DND-41 (cell line): ENCODE data around the gene DDR1.

Experiments
- ATAC-seq: fragments of 200-7000 bp; cut with Tn5 transposase; 3 replicates; pipeline ENCODE4 v1.9.1; 2021; ENCODE audit warnings: low read depth; ENCODE audit not compliant: insufficient read depth
- DNase-seq: peaks from one replicate; pipeline ENCODE4 v3.0.0-alpha.2; 2020
- H2AFZ ChIP-seq: 2 replicates; pipeline ENCODE4 v1.6.0; 2012; ENCODE audit warnings: low read depth, low read length
- H3K27ac ChIP-seq: 2 replicates; pipeline ENCODE4 v1.5.1; 2012; ENCODE audit warnings: low read length, inconsistent platforms
- H3K27me3 ChIP-seq: fragments of 200-600 bp; sonication (generic); 2 replicates; pipeline ENCODE4 v1.6.0; 2012; ENCODE audit warnings: low read length, mild to moderate bottlenecking, inconsistent platforms; ENCODE audit not compliant: insufficient read depth, poor library complexity
- H3K36me3 ChIP-seq: 2 replicates; pipeline ENCODE4 v1.5.1; 2012; ENCODE audit warnings: low read length, inconsistent platforms; ENCODE audit not compliant: insufficient read depth
- H3K4me1 ChIP-seq: 2 replicates; pipeline ENCODE4 v1.5.1; 2012; ENCODE audit warnings: mild to moderate bottlenecking, low read length; ENCODE audit not compliant: insufficient read depth
- H3K4me2 ChIP-seq: 2 replicates; pipeline ENCODE4 v1.6.0; 2012; ENCODE audit warnings: mild to moderate bottlenecking, moderate library complexity, low read length, inconsistent platforms; ENCODE audit not compliant: insufficient read depth
- H3K4me3 ChIP-seq, 2 experiments: fragments of 200-600 bp in 1 of 2; shearing (Covaris generic) in 1 of 2; 2 replicates each; pipeline ENCODE4 v1.5.1; 2012 to 2016; ENCODE audit warnings: inconsistent platforms in 2 of 2, low read length in 2 of 2, mild to moderate bottlenecking in 2 of 2, low read depth in 1 of 2, moderate library complexity in 1 of 2
- H3K79me2 ChIP-seq: 2 replicates; pipeline ENCODE4 v1.6.0; 2012; ENCODE audit warnings: low read length, inconsistent platforms; ENCODE audit not compliant: insufficient read depth
- H3K9ac ChIP-seq: 2 replicates; pipeline ENCODE4 v1.6.0; 2012; ENCODE audit warnings: low read depth, mild to moderate bottlenecking, inconsistent platforms, low read length, moderate library complexity
- H3K9me3 ChIP-seq: 2 replicates; pipeline ENCODE4 v1.5.1; 2012; ENCODE audit warnings: low read length, moderate library complexity, mild to moderate bottlenecking, inconsistent platforms; ENCODE audit not compliant: insufficient read depth, severe bottlenecking
- H4K20me1 ChIP-seq: 2 replicates; pipeline ENCODE4 v1.6.0; 2012; ENCODE audit warnings: low read length; ENCODE audit not compliant: insufficient read depth
- CTCF ChIP-seq: IDR thresholded peaks from 2 replicates; pipeline ENCODE4 v1.5.1; 2012; ENCODE audit warnings: borderline replicate concordance, low read length, moderate library complexity, mild to moderate bottlenecking; ENCODE audit not compliant: poor library complexity, severe bottlenecking; ENCODE audit errors: extremely low read depth
- EZH2 ChIP-seq: IDR thresholded peaks from 3 replicates; pipeline ENCODE4 v1.6.1; 2012; ENCODE audit warnings: borderline replicate concordance, low read depth, mild to moderate bottlenecking, moderate library complexity, low read length, inconsistent platforms; ENCODE audit not compliant: severe bottlenecking

The DDR1 gene

GRCh38 chr6:30947231-30947630 is 62.9 kb downstream of the DDR1 start:
- Histone ChIP-seq H3K36me3 (no peaks in the 10 kb centered on the region), H3K79me2 (no peaks in the 10 kb centered on the region), H3K9ac (no peak overlapping the region), H3K4me2 (no peak overlapping the region), H3K9me3 (peaks cover 3% of the 10 kb centered on the region), H4K20me1 (no peaks in the 10 kb centered on the region), H3K27me3 (peaks cover 13% of the 10 kb centered on the region), H2AFZ (no peak overlapping the region), H3K27ac (no peak overlapping the region), H3K4me1 (no peaks in the 10 kb centered on the region), H3K4me3 (no peak overlapping the region)
- TF ChIP-seq EZH2 (no peak), CTCF (no peak)
- DNase-seq, result no peak
- no peak for ATAC-seq

- Histone ChIP-seq H4K20me1 (no peaks in the 10 kb centered on the region), H3K9ac (no peak overlapping the region), H3K27me3 (peaks cover 25% of the 10 kb centered on the region), H3K27ac (no peak overlapping the region), H3K36me3 (no peaks in the 10 kb centered on the region), H3K9me3 (no peaks in the 10 kb centered on the region), H3K4me1 (no peaks in the 10 kb centered on the region), H2AFZ (no peak overlapping the region), H3K79me2 (no peaks in the 10 kb centered on the region), H3K4me2 (no peak overlapping the region), H3K4me3 (no peak overlapping the region)
- DNase-seq, result no peak
- ATAC-seq, result no peak
- TF ChIP-seq CTCF, result no peak
- TF ChIP-seq EZH2, result no peak
Observed at GRCh38 chr6:30948811-30949210, 64.5 kb downstream of the DDR1 start.
